Gastroesophageal sphincter (tissue), 3 donors: ENCODE data around the gene ZBTB4.

Experiments
- EP300 ChIP-seq: sonication (generic); formaldehyde crosslinking; IDR thresholded peaks from one replicate; pipeline ENCODE4 v1.6.1; 2017; ENCODE audit warnings: antibody characterized with exemption, mild to moderate bottlenecking
- POLR2A ChIP-seq, 2 donors: fragments of 450-650 bp; IDR thresholded peaks; one replicate each; pipeline ENCODE4 v1.6.1; 2017; ENCODE audit warnings: antibody characterized with exemption in 2 of 2, mild to moderate bottlenecking in 2 of 2, moderate library complexity in 1 of 2
- POLR2AphosphoS5 ChIP-seq: sonication (generic); formaldehyde crosslinking; IDR thresholded peaks from one replicate; pipeline ENCODE4 v1.6.1; 2017; ENCODE audit warnings: antibody characterized with exemption
- TF ChIP-seq, protein P1 (sequence below), 4 experiments: fragments of 200-600 bp in 2 of 4; fragments of 450-650 bp in 2 of 4; sonication (generic) in 1 of 4; IDR thresholded peaks; one replicate each; pipeline ENCODE4 v1.5.1; 2017 to 2019; ENCODE audit warnings: antibody characterized with exemption in 4 of 4, mild to moderate bottlenecking in 2 of 4, moderate library complexity in 2 of 4

DNA sequence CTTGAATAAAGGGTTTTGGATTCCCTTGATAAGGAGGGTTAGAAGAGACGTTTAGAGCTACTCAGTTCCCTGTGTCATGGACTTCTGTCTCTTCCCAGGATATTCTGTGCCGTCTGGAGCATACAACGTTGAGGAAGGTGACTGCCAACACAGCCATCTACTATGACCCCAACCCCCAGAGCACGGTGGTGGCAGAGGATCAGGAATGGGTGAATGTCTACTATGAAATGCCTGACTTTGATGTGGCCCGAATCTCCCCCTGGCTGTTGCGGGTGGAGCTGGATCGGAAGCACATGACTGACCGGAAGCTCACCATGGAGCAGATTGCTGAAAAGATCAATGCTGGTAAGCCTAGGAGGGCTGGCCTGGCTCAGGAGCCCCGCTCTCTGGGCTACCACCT is 29.4 kb upstream of the ZBTB4 start:
- TF ChIP-seq, protein P1, sequence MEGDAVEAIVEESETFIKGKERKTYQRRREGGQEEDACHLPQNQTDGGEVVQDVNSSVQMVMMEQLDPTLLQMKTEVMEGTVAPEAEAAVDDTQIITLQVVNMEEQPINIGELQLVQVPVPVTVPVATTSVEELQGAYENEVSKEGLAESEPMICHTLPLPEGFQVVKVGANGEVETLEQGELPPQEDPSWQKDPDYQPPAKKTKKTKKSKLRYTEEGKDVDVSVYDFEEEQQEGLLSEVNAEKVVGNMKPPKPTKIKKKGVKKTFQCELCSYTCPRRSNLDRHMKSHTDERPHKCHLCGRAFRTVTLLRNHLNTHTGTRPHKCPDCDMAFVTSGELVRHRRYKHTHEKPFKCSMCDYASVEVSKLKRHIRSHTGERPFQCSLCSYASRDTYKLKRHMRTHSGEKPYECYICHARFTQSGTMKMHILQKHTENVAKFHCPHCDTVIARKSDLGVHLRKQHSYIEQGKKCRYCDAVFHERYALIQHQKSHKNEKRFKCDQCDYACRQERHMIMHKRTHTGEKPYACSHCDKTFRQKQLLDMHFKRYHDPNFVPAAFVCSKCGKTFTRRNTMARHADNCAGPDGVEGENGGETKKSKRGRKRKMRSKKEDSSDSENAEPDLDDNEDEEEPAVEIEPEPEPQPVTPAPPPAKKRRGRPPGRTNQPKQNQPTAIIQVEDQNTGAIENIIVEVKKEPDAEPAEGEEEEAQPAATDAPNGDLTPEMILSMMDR (IDR thresholded peaks at IDR 0.05) = no peak
- TF ChIP-seq POLR2A (IDR thresholded peaks at IDR 0.05) (no peak), EP300 (no peak), POLR2AphosphoS5 (no peak)
